K562 (cell line): ENCODE data around the gene VPS16. TPM values are rescaled to one million over a fixed set of nuclear protein-coding genes. Genes with fewer than 3 reads are reported as not detected.

ENCODE experiments used
- ARID1B ChIP-seq: fragments of 450-650 bp; IDR thresholded peaks from 2 replicates; pipeline ENCODE4 v1.6.1; 2016; ENCODE audit warnings: antibody characterized with exemption, mild to moderate bottlenecking, inconsistent platforms
- DEAF1 ChIP-seq: fragments of 450-650 bp; formaldehyde crosslinking; IDR thresholded peaks from 2 replicates; pipeline ENCODE4 v1.4.0; 2020; ENCODE audit warnings: mild to moderate bottlenecking, moderate library complexity
- DPF2 ChIP-seq: fragments of 450-650 bp; IDR thresholded peaks from 2 replicates; pipeline ENCODE4 v1.6.1; 2016
- E2F5 ChIP-seq: sonication (generic); formaldehyde crosslinking; IDR thresholded peaks from 2 replicates; pipeline ENCODE4 v1.8.0; 2022; ENCODE audit warnings: mild to moderate bottlenecking, missing genetic modification reagents
- MGA ChIP-seq: fragments of 450-650 bp; IDR thresholded peaks from 2 replicates; pipeline ENCODE4 v1.6.1; 2016; ENCODE audit warnings: mild to moderate bottlenecking, moderate library complexity
- PATZ1 ChIP-seq: fragments of 250-450 bp; sonication (Bioruptor Pico); IDR thresholded peaks from 2 replicates; pipeline ENCODE4 v1.5.0; 2020; ENCODE audit warnings: mild to moderate bottlenecking, borderline replicate concordance
- RBM17 ChIP-seq: fragments of 200-400 bp; formaldehyde crosslinking; IDR thresholded peaks from 2 replicates; pipeline ENCODE4 v1.6.1; 2017; ENCODE audit warnings: low read depth, mild to moderate bottlenecking, low read length, borderline replicate concordance
- XRCC3 ChIP-seq: fragments of 450-650 bp; IDR thresholded peaks from 2 replicates; pipeline ENCODE4 v1.6.1; 2017; ENCODE audit warnings: mild to moderate bottlenecking, moderate library complexity
- ZBTB26 ChIP-seq: fragments of 450-650 bp; formaldehyde crosslinking; IDR thresholded peaks from 2 replicates; pipeline ENCODE4 v1.4.0; 2022; ENCODE audit warnings: missing genetic modification characterization
- ZNF583 ChIP-seq: fragments of 250-450 bp; sonication (Bioruptor Pico); IDR thresholded peaks from 2 replicates; pipeline ENCODE4 v1.4.0; 2020
- polyA plus RNA-seq, 8 experiments: library from polyadenylated mRNA; depleted of rRNA in 4 of 8; stranded (reverse) in 5 of 8; unstranded in 3 of 8; fragments of >200 nt; fragmentation: Nextera tagmentation in 2 of 8; fragmentation: Illumina TruSeq in 1 of 8; extraction: Ambion mirVana in 2 of 8; extraction: Trizol in 1 of 8; gene quantifications; 2 replicates each; pipeline versions ENCODE4 v1.2.1 to v1.2.3, GENCODE V29; 2011 to 2014; ENCODE audit warnings: inconsistent platforms in 1 of 8, missing spikeins in 1 of 8
- total RNA-seq, 7 experiments: library from RNA; depleted of rRNA in 6 of 7; stranded (reverse); fragments of >200 nt in 6 of 7; fragmentation: Illumina TruSeq in 2 of 7; extraction: Trizol in 2 of 7; gene quantifications; 2 replicates each; pipeline versions ENCODE4 v1.2.1 to v1.2.3, GENCODE V29; 2011 to 2021; ENCODE audit warnings: low replicate concordance in 1 of 7

The VPS16 gene
- total and polyA plus RNA-seq, 9 of the 15 experiments (the other 6 are each of a cell fraction or from before 2014, with no cell fraction given) = 6.8 to 24.7 (median 14.0) TPM

- TF ChIP-seq MGA = no peak; the same call in 1 of the 2 replicates
- TF ChIP-seq PATZ1 = no peak
- no peak for TF ChIP-seq E2F5 (CRISPR knock-in tag)
- TF ChIP-seq ZBTB26 (CRISPR knock-in tag) = no peak
- no peak for TF ChIP-seq ZNF583
- TF ChIP-seq DPF2 = peak; percentile 56
- no peak for TF ChIP-seq RBM17
- no peak for TF ChIP-seq XRCC3
- TF ChIP-seq ARID1B = peak; percentile 53
- no peak for TF ChIP-seq DEAF1 (CRISPR knock-in tag)
These were observed 50.2 kb downstream of the VPS16 start (continued) for GRCh38 chr20:2890742-2891141.
